ENCODE measurements around the gene CDC42BPA.
A peak's percentile ranks its signal among the peaks of the same experiment; 100 is the strongest.
"Not testable (repeated sequence)": the region's sequence is repeated elsewhere in the genome, so short reads cannot be mapped to it uniquely, and the experiment has no call there.

Gene CDC42BPA

GRCh38 chr1:227166559-227166958 is 151.7 kb downstream of the CDC42BPA start:
- no peak for DNase-seq (ENCODE audit: low read depth, low spot score)
- H3K4me3 ChIP-seq (ENCODE audit: low read length) = no peak overlapping the region

- DNase-seq (ENCODE audit: low read depth, low spot score) = no peak
- no peak overlapping the region for H3K4me3 ChIP-seq (ENCODE audit: low read length)
Observed at GRCh38 chr1:227161470-227161869, 156.8 kb downstream of the CDC42BPA start.

GRCh38 chr1:227156520-227156919 is 161.8 kb downstream of the CDC42BPA start:
- H3K4me3 ChIP-seq (ENCODE audit: low read length) = no peak overlapping the region
- DNase-seq (ENCODE audit: low read depth, low spot score) = no peak

- DNase-seq (ENCODE audit: low read depth, low spot score) = no peak
- no peak overlapping the region for H3K4me3 ChIP-seq (ENCODE audit: low read length)
Observed at GRCh38 chr1:227155688-227156087, 162.6 kb downstream of the CDC42BPA start.

GRCh38 chr1:227155004-227155403 is 163.3 kb downstream of the CDC42BPA start:
- DNase-seq (ENCODE audit: low read depth, low spot score) = no peak
- no peak overlapping the region for H3K4me3 ChIP-seq (ENCODE audit: low read length)

- no peak for DNase-seq (ENCODE audit: low read depth, low spot score)
- H3K4me3 ChIP-seq (ENCODE audit: low read length) = no peak overlapping the region
Observed at GRCh38 chr1:227152525-227152924, 165.8 kb downstream of the CDC42BPA start.

- DNase-seq (ENCODE audit: low read depth, low spot score) = no peak
- no peak overlapping the region for H3K4me3 ChIP-seq (ENCODE audit: low read length)
Observed at GRCh38 chr1:227140376-227140775, 177.9 kb downstream of the CDC42BPA start.

GRCh38 chr1:227136210-227136820 is 182.0 kb downstream of the CDC42BPA start:
- no peak overlapping the region for H3K4me3 ChIP-seq (ENCODE audit: low read length)
- no peak for DNase-seq (ENCODE audit: low read depth, low spot score)

- no peak for DNase-seq (ENCODE audit: low read depth, low spot score)
- no peak overlapping the region for H3K4me3 ChIP-seq (ENCODE audit: low read length)
Observed at GRCh38 chr1:227134686-227135314, 183.5 kb downstream of the CDC42BPA start.

GRCh38 chr1:227132695-227133094 is 185.6 kb downstream of the CDC42BPA start:
- not testable (repeated sequence) for DNase-seq (ENCODE audit: low read depth, low spot score); H3K4me3 ChIP-seq (ENCODE audit: low read length)

GRCh38 chr1:227131193-227131592 is 187.1 kb downstream of the CDC42BPA start:
- no peak overlapping the region for H3K4me3 ChIP-seq (ENCODE audit: low read length)
- DNase-seq (ENCODE audit: low read depth, low spot score) = peak; percentile 9

- no peak overlapping the region for H3K4me3 ChIP-seq (ENCODE audit: low read length)
- DNase-seq (ENCODE audit: low read depth, low spot score) = no peak
Observed at GRCh38 chr1:227127891-227128290, 190.4 kb downstream of the CDC42BPA start.

GRCh38 chr1:227125929-227126545 is 192.3 kb downstream of the CDC42BPA start:
- no peak for DNase-seq (ENCODE audit: low read depth, low spot score)
- no peak overlapping the region for H3K4me3 ChIP-seq (ENCODE audit: low read length)

- H3K4me3 ChIP-seq (ENCODE audit: low read length) = no peak overlapping the region
- DNase-seq (ENCODE audit: low read depth, low spot score) = no peak
Observed at GRCh38 chr1:227124473-227124872, 193.8 kb downstream of the CDC42BPA start.

GRCh38 chr1:227120826-227121225 is 197.5 kb downstream of the CDC42BPA start:
- H3K4me3 ChIP-seq (ENCODE audit: low read length) = no peak overlapping the region
- no peak for DNase-seq (ENCODE audit: low read depth, low spot score)

GRCh38 chr1:227112538-227112937 is 205.8 kb downstream of the CDC42BPA start:
- H3K4me3 ChIP-seq (ENCODE audit: low read length) = no peak overlapping the region
- no peak for DNase-seq (ENCODE audit: low read depth, low spot score)

- DNase-seq (ENCODE audit: low read depth, low spot score) = no peak
- H3K4me3 ChIP-seq (ENCODE audit: low read length) = no peak overlapping the region
Observed at GRCh38 chr1:227111782-227112181, 206.5 kb downstream of the CDC42BPA start.

- H3K4me3 ChIP-seq (ENCODE audit: low read length); DNase-seq (ENCODE audit: low read depth, low spot score): not testable (repeated sequence)
Observed at GRCh38 chr1:227105291-227105690, 213.0 kb downstream of the CDC42BPA start.

GRCh38 chr1:227102056-227102455 is 216.2 kb downstream of the CDC42BPA start:
- H3K4me3 ChIP-seq (ENCODE audit: low read length) = no peak overlapping the region
- DNase-seq (ENCODE audit: low read depth, low spot score) = no peak

- DNase-seq (ENCODE audit: low read depth, low spot score) = no peak
Observed at GRCh38 chr1:227094249-227094966, 223.9 kb downstream of the CDC42BPA start.

More at GRCh38 chr1:227094249-227094966, 223.9 kb downstream of the CDC42BPA start:
- no peak overlapping the region for H3K4me3 ChIP-seq (ENCODE audit: low read length)

All from Jurkat, Clone E6-1 (cell line).